Activated CD8-positive, alpha-beta memory T cell treated with anti-CD3 and anti-CD28 coated beads, Interleukin-2, amount 50 U/mL, for 24 hours (primary cell): ENCODE results near the gene MYL3.

ENCODE experiments used
- DNase-seq: peaks from one replicate; pipeline ENCODE4 v3.0.0-alpha.2; 2020; ENCODE audit errors: extremely low read depth

MYL3 gene

GRCh38 chr3:46899151-46900006 is 36.1 kb upstream of the MYL3 start:
- DNase-seq, result no peak

DNA sequence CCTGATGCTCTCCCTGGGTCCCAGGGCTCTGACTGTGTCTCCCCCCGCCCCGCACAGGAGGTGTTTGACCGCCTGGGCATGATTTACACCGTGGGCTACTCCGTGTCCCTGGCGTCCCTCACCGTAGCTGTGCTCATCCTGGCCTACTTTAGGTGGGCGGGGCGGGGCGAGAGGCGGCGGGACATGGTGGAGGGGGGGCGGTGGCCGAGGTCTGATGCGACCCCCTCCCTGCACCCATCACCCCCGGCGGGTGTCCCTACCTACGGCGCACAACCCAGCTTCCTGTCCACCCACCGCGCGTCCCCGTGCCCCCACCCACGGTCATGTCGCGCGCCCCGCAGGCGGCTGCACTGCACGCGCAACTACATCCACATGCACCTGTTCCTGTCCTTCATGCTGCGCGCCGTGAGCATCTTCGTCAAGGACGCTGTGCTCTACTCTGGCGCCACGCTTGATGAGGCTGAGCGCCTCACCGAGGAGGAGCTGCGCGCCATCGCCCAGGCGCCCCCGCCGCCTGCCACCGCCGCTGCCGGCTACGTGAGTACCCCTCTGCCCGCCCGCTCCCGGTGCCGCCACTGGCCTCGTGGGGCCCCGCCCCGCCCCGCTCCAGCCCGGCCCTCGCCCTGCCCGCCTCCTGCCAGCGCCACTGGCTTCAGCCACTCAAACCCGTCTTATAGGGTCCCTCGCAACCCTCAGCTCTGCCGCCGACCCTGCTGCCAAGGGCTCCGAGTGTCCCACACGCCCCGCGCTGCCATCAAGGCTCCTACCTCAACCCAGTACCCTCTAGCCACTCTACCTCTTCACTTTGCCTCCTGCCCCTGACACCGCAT is 35.3 kb upstream of the MYL3 start:
- no peak for DNase-seq

- no peak for DNase-seq
These were observed 34.6 kb upstream of the MYL3 start for GRCh38 chr3:46897829-46898320.

- DNase-seq, result no peak
These were observed 33.8 kb upstream of the MYL3 start for GRCh38 chr3:46897031-46897430.

DNA sequence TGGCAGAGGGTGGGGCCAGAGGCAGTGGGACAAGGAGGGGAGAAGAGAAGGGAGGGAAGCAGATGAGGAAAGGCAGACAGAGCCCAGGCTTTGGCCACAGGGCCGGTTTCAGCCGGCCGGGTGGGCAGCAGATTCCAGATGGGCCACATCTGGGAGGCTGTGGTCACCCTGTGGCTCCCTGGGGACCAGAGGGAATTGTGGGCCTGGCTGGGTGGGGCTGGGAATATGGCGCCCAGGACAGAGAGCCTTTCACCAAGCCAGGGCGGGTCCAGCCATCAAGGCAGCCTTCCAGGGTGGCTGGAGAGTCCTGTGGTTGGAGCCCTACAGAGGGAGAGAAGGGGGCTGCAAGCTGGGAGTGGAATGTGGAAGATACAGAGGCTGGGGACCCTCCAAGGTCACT is 33.1 kb upstream of the MYL3 start:
- no peak for DNase-seq

DNA sequence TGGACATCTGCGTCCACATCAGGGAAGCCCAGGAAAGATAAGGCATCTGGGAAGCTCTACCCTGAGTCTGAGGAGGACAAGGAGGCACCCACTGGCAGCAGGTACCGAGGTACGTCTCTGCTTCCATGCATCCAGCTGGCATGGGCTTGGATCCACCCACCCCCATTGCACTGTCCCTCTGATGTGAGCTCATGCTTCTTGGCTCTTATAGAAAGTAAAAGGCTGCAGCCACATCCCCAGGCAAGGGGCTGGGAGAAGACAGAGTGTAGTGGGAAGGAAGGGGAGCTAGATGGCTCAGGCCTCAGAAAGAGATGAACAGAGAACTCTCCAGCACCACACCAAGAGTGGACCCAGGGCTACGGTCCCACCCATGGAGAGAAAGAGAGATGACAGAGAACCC is 32.5 kb upstream of the MYL3 start:
- DNase-seq, result no peak

- DNase-seq, result peak; percentile 44
These were observed 32.0 kb upstream of the MYL3 start for GRCh38 chr3:46895204-46895660.

DNA sequence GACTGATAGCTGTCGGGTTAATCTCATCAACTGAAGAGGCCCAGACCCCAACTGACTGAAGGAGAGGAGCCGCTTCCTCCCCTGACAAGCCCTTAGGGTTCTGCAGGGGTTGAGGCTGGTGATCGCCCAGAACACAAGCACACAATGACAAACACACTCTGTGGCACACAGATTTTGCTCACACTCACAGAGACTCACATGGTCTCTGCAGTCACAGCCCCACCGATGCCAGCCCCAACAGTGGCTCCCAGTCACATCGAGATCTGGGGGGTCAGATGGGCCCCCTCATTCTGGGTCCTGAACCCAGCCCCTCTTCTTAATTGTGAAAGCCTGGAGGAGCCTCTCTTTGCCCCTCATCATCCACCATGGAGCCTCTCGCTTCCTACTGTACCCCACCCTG is 31.0 kb upstream of the MYL3 start:
- DNase-seq, result no peak

- DNase-seq, result no peak
These were observed 30.5 kb upstream of the MYL3 start for GRCh38 chr3:46893763-46894162.

GRCh38 chr3:46893146-46893748 is 30.0 kb upstream of the MYL3 start:
- no peak for DNase-seq

GRCh38 chr3:46892285-46893145 is 29.3 kb upstream of the MYL3 start:
- no peak for DNase-seq

- DNase-seq, result no peak
These were observed 27.9 kb upstream of the MYL3 start for GRCh38 chr3:46891132-46891531.

DNA sequence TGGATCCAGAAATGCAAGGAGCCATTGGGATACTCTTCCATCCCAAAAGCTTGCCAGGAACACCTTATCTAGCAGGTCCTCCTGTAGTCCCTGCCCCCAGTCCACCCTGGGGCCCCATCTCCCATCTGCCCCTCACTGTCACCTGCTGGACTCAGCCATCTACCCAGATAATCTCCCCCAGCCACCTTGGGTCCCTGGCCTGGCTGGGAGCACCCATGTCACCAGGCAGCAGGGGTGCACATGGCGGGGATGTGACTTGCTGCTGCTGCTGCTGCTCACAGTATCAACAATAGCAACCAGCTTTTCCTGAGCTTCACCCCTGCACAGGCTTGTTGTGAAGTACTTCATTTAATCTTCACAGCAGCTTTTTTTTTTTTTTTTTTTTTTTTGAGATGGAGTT is 26.9 kb upstream of the MYL3 start:
- no peak for DNase-seq

- DNase-seq, result no peak
These were observed 26.3 kb upstream of the MYL3 start for GRCh38 chr3:46889381-46890110.

DNA sequence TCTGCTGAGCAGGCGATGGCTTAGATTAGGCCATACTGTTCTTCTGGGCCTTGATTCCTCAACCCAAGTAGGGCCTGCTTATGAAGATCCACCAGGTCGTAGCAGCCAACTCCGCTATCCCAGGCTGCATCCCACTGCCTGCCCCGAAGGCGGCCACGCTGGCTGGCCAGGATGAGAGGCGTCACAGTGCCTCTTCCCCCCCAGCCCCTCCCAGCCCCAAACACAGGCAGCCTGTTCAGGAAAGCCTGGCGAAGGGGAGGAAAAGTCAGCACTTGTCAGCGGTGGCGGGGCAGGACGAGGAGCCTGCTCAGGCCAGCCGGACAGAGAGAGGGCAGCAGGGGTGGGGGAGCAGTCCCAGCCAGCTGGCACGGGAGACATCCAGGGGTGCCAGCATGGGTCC is 25.5 kb upstream of the MYL3 start:
- no peak for DNase-seq

DNA sequence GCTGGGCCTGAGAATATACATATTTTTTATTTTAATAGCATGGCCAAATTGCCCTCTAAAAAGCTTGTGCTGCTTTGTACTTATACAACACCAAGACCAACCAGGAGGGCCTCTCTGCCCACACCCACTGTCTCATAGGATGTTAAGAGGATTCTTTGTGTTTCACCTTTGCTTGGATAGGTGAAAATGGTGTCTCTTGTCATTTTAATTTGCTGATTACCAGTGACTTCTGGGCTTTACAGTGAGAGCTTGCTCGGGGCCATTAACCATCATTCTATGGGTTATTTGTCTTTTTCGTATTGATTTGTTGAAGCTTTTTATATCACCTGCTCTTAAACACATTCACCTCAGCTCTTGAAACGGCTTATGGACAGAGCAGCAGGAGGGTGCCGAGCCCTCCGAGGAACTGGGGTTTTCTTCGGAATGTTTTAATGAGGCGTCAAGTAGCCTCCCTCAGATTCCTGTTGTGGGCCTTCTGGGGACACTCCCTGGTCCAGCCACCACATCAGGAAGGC is 24.8 kb upstream of the MYL3 start:
- no peak for DNase-seq

- DNase-seq, result no peak
These were observed 22.4 kb upstream of the MYL3 start for GRCh38 chr3:46885612-46886011.

- no peak for DNase-seq
These were observed 21.7 kb upstream of the MYL3 start for GRCh38 chr3:46884929-46885328.

GRCh38 chr3:46884427-46884826 is 21.2 kb upstream of the MYL3 start:
- no peak for DNase-seq

DNA sequence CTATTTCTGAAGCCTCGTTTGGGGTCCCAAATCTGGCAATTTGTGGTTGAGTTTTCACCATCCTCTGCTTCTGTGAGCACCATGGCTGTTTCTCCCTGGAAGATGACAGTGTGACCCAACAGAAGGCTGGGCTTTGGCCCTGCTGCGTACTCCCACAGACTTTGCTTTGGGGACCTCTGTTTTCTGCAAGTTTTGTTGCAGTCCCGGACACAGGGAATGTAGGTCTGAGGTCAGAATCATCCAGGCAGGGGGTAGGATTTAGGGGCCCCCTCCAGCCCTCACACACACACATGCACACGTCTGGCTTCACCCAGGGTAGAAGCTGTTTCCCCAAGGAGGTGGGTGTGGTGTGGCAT is 20.6 kb upstream of the MYL3 start:
- DNase-seq, result no peak
